Neural crest cell (in vitro differentiated cells): Measurements from ENCODE around the gene RICTOR. TPM values are rescaled to one million over a fixed set of nuclear protein-coding genes. Genes with fewer than 3 reads are reported as not detected.

Source experiments
- DNase-seq: peaks from one replicate; pipeline ENCODE4 v3.0.0; 2021; ENCODE audit warnings: low read depth, mixed read lengths, low spot score
- H3K27ac Mint-ChIP-seq: one replicate; pipeline ENCODE4 v1.8.0; 2021; ENCODE audit warnings: mild to moderate bottlenecking, mixed read lengths; ENCODE audit not compliant: unreplicated experiment
- H3K27me3 Mint-ChIP-seq: 2 replicates; pipeline ENCODE4 v1.8.0; 2021; ENCODE audit warnings: low read depth, mild to moderate bottlenecking, mixed read lengths
- H3K36me3 Mint-ChIP-seq: 2 replicates; pipeline ENCODE4 v1.8.0; 2021; ENCODE audit warnings: low read depth, mild to moderate bottlenecking, mixed read lengths
- H3K4me1 Mint-ChIP-seq: 2 replicates; pipeline ENCODE4 v1.8.0; 2021; ENCODE audit warnings: mixed read lengths
- H3K4me3 Mint-ChIP-seq: one replicate; pipeline ENCODE4 v1.8.0; 2021; ENCODE audit warnings: mild to moderate bottlenecking, mixed read lengths
- H3K9me3 Mint-ChIP-seq: 2 replicates; pipeline ENCODE4 v1.8.0; 2021; ENCODE audit warnings: mixed read lengths
- CTCF ChIP-seq: fragments of 200-600 bp; sonication (generic); conservative IDR thresholded peaks from 2 replicates; pipeline ENCODE4 v1.5.0; 2021; ENCODE audit warnings: antibody characterized with exemption, mild to moderate bottlenecking
- total RNA-seq: library from RNA; stranded (reverse); gene quantifications from 2 replicates; pipeline ENCODE4 v1.2.1, GENCODE V29; 2021

The RICTOR gene
- total RNA-seq, 1 donor from 2014 or later = 22.2 TPM

- Mint-ChIP-seq H3K27ac (no peak overlapping the region), H3K9me3 (no peaks in the 10 kb centered on the region), H3K36me3 (no peaks in the 10 kb centered on the region), H3K27me3 (peaks cover 20% of the 10 kb centered on the region), H3K4me3 (no peak overlapping the region), H3K4me1 (no peaks in the 10 kb centered on the region)
- no peak for TF ChIP-seq CTCF
- DNase-seq = no peak
These were observed 45.3 kb upstream of the RICTOR start for GRCh38 chr5:39119404-39120051.

- Mint-ChIP-seq H3K4me3 (no peak overlapping the region), H3K27me3 (peaks cover 13% of the 10 kb centered on the region), H3K4me1 (no peaks in the 10 kb centered on the region), H3K9me3 (no peaks in the 10 kb centered on the region), H3K27ac (no peak overlapping the region), H3K36me3 (no peaks in the 10 kb centered on the region)
- no peak for TF ChIP-seq CTCF
- no peak for DNase-seq
These were observed 44.4 kb upstream of the RICTOR start for GRCh38 chr5:39118638-39119037.

- Mint-ChIP-seq H3K27ac (no peak overlapping the region), H3K36me3 (no peaks in the 10 kb centered on the region), H3K4me1 (no peaks in the 10 kb centered on the region), H3K27me3 (peaks cover 6% of the 10 kb centered on the region), H3K9me3 (no peaks in the 10 kb centered on the region), H3K4me3 (no peak overlapping the region)
- no peak for DNase-seq
- TF ChIP-seq CTCF = no peak
These were observed 43.2 kb upstream of the RICTOR start for GRCh38 chr5:39117401-39117800.

GRCh38 chr5:39116344-39117170 lies 42.4 kb upstream of the RICTOR start:
- no peaks in the 10 kb centered on the region for H3K9me3 Mint-ChIP-seq
- no peaks in the 10 kb centered on the region for H3K4me1 Mint-ChIP-seq
- no peaks in the 10 kb centered on the region for H3K27me3 Mint-ChIP-seq
- no peaks in the 10 kb centered on the region for H3K36me3 Mint-ChIP-seq
- TF ChIP-seq CTCF = no peak
- no peak overlapping the region for H3K4me3 Mint-ChIP-seq
- DNase-seq = no peak
- no peak overlapping the region for H3K27ac Mint-ChIP-seq

GRCh38 chr5:39115644-39116343 lies 41.6 kb upstream of the RICTOR start:
- H3K9me3 Mint-ChIP-seq = no peaks in the 10 kb centered on the region
- H3K36me3 Mint-ChIP-seq = no peaks in the 10 kb centered on the region
- no peaks in the 10 kb centered on the region for H3K27me3 Mint-ChIP-seq
- H3K4me1 Mint-ChIP-seq = no peaks in the 10 kb centered on the region
- DNase-seq = no peak
- H3K4me3 Mint-ChIP-seq = no peak overlapping the region
- TF ChIP-seq CTCF = no peak
- H3K27ac Mint-ChIP-seq = no peak overlapping the region
